Esophagus squamous epithelium (tissue), 5 donors: ENCODE measurements around the gene PLAC1. TPM values are rescaled to one million over a fixed set of nuclear protein-coding genes. Genes with fewer than 3 reads are reported as not detected.

Experiments
- DNase-seq: peaks from one replicate; lab custom pipeline; 2025; lab: John Stamatoyannopoulos, UW
- H3K27ac ChIP-seq, 4 donors: fragments of 200-600 bp; sonication (generic); one replicate each; pipeline ENCODE4 v1.5.1; 2016 to 2019; ENCODE audit warnings: mild to moderate bottlenecking in 1 of 4
- H3K27me3 ChIP-seq, 4 donors: fragments of 200-600 bp; sonication (generic); 1 replicate in 3 of 4; 2 replicates in 1 of 4; pipeline versions ENCODE4 v1.5.1 to v1.6.0; 2017 to 2021; ENCODE audit warnings: antibody characterized with exemption in 1 of 4
- H3K36me3 ChIP-seq, 3 donors: fragments of 200-600 bp; sonication (generic); one replicate each; pipeline ENCODE4 v1.5.1; 2016 to 2019
- H3K4me1 ChIP-seq, 3 donors: fragments of 200-600 bp; sonication (generic); one replicate each; pipeline ENCODE4 v1.5.1; 2017 to 2019
- H3K4me3 ChIP-seq, 4 donors: fragments of 200-600 bp; sonication (generic); 1 replicate in 3 of 4; 2 replicates in 1 of 4; pipeline ENCODE4 v1.5.1; 2016 to 2019; ENCODE audit warnings: mild to moderate bottlenecking in 2 of 4, moderate library complexity in 1 of 4
- H3K9me3 ChIP-seq, 3 donors: fragments of 200-600 bp; sonication (generic); one replicate each; pipeline ENCODE4 v1.5.1; 2016 to 2019
- CTCF ChIP-seq, 6 experiments: fragments of 450-650 bp in 4 of 6; fragments of 200-600 bp in 2 of 6; sonication (generic) in 2 of 6; IDR thresholded peaks; one replicate each; pipeline ENCODE4 v1.5.1; 2016 to 2019; ENCODE audit warnings: antibody characterized with exemption in 6 of 6, mild to moderate bottlenecking in 4 of 6, moderate library complexity in 4 of 6
- POLR2A ChIP-seq, 4 donors: fragments of 450-650 bp; IDR thresholded peaks; one replicate each; pipeline ENCODE4 v1.6.1; 2017; ENCODE audit warnings: antibody characterized with exemption in 4 of 4, mild to moderate bottlenecking in 4 of 4, moderate library complexity in 3 of 4
- WGBS, 2 donors: methylation state at CpG; one replicate each; pipeline ENCODE4 v1.1.5; 2018; 5-methylcytosine and 5-hydroxymethylcytosine counted together
- intact Hi-C: fragments of 100-400 bp; cut with DNase I; formaldehyde crosslinking; loops from one replicate; pipeline ENCODE4 v1.15.0; 2022
- total RNA-seq, 4 donors: library from RNA; depleted of rRNA; stranded (reverse); fragments of >200 nt; gene quantifications; one replicate each; pipeline ENCODE4 v1.1.0, GENCODE V29; 2016
- donor health status: DM: yes; HTN: yes; CAD: no.

The PLAC1 gene
- total RNA-seq, 4 donors from 2014 or later = 0.38 TPM; not detected in 3

GRCh38 chrX:134653835-134654234 lies 4.4 kb downstream of the PLAC1 start:
- intact Hi-C loops = no loop called here
- WGBS, 2 donors = no CpG with 5 or more reads among the region's 1 CpG
- no peaks in the 10 kb centered on the region for H3K36me3 ChIP-seq

GRCh38 chrX:134650701-134651100 lies 7.6 kb downstream of the PLAC1 start:
- no peaks in the 10 kb centered on the region for H3K9me3 ChIP-seq
- 62 to 80% methylated on average over 1 to 6 of the region's 6 CpGs for WGBS, 2 donors
- no peak overlapping the region for H3K27ac ChIP-seq
- no peaks in the 10 kb centered on the region for H3K4me1 ChIP-seq
- intact Hi-C loops = no loop called here
- no peak for DNase-seq
- TF ChIP-seq POLR2A (IDR thresholded peaks at IDR 0.05) = no peak
- no peak for TF ChIP-seq CTCF (IDR thresholded peaks at IDR 0.05)
- H3K4me3 ChIP-seq = no peak overlapping the region
- no peaks in the 10 kb centered on the region for H3K36me3 ChIP-seq
- no peaks in the 10 kb centered on the region for H3K27me3 ChIP-seq

More at GRCh38 chrX:134653835-134654234, 4.4 kb downstream of the PLAC1 start:
- Histone ChIP-seq H3K4me1 (no peaks in the 10 kb centered on the region), H3K9me3 (no peaks in the 10 kb centered on the region), H3K27me3 (no peaks in the 10 kb centered on the region), H3K27ac (no peak overlapping the region), H3K4me3 (no peak overlapping the region)
- TF ChIP-seq CTCF (IDR thresholded peaks at IDR 0.05) (no peak), POLR2A (IDR thresholded peaks at IDR 0.05) (no peak)
- DNase-seq = no peak

GRCh38 chrX:134649770-134650169 lies 8.5 kb downstream of the PLAC1 start:
- TF ChIP-seq CTCF (IDR thresholded peaks at IDR 0.05) (no peak), POLR2A (IDR thresholded peaks at IDR 0.05) (no peak)
- Histone ChIP-seq H3K36me3 (no peaks in the 10 kb centered on the region), H3K27ac (no peak overlapping the region), H3K4me3 (no peak overlapping the region), H3K9me3 (no peaks in the 10 kb centered on the region), H3K4me1 (no peaks in the 10 kb centered on the region), H3K27me3 (no peaks in the 10 kb centered on the region)
- intact Hi-C loops = no loop called here
- no peak for DNase-seq
- WGBS, 2 donors = 88 to 93% methylated on average over 2 to 4 of the region's 4 CpGs

GRCh38 chrX:134647477-134647877 lies 10.8 kb downstream of the PLAC1 start:
- no peaks in the 10 kb centered on the region for H3K9me3 ChIP-seq
- H3K36me3 ChIP-seq = no peaks in the 10 kb centered on the region
- no peak for DNase-seq
- no peak overlapping the region for H3K27ac ChIP-seq
- 73 to 80% methylated on average over 1 to 2 of the region's 2 CpGs for WGBS, 2 donors
- intact Hi-C loops = no loop called here
- H3K4me1 ChIP-seq = no peaks in the 10 kb centered on the region
- H3K27me3 ChIP-seq = no peaks in the 10 kb centered on the region
- H3K4me3 ChIP-seq = no peak overlapping the region
- TF ChIP-seq POLR2A (IDR thresholded peaks at IDR 0.05) (no peak), CTCF (IDR thresholded peaks at IDR 0.05) (no peak)

GRCh38 chrX:134646691-134647090 lies 11.6 kb downstream of the PLAC1 start:
- Histone ChIP-seq H3K27me3 (no peaks in the 10 kb centered on the region), H3K4me1 (no peaks in the 10 kb centered on the region), H3K36me3 (no peaks in the 10 kb centered on the region), H3K4me3 (no peak overlapping the region), H3K9me3 (no peaks in the 10 kb centered on the region), H3K27ac (no peak overlapping the region)
- intact Hi-C loops = no loop called here
- no peak for DNase-seq
- WGBS, 2 donors = 61 to 70% methylated on average over 3 to 4 of the region's 4 CpGs
- no peak for TF ChIP-seq CTCF (IDR thresholded peaks at IDR 0.05)
- TF ChIP-seq POLR2A (IDR thresholded peaks at IDR 0.05) = no peak
